ENCODE results near the gene ERC2. TPM values are rescaled to one million over a fixed set of nuclear protein-coding genes. Genes with fewer than 3 reads are reported as not detected.

The ERC2 gene
- total RNA-seq, 1 donor from 2014 or later, result 0.35 TPM

- no peak for TF ChIP-seq CTCF (IDR thresholded peaks at IDR 0.05)
- DNase-seq (ENCODE audit: extremely low spot score, unreplicated experiment), result no peak
- H3K36me3 Mint-ChIP-seq (ENCODE audit: unreplicated experiment), result no peaks in the 10 kb centered on the region
These were observed 278.1 kb downstream of the ERC2 start for GRCh38 chr3:56190130-56190529.

GRCh38 chr3:56189536-56189935 lies 278.7 kb downstream of the ERC2 start:
- no peak overlapping the region for H3K4me3 Mint-ChIP-seq (ENCODE audit: unreplicated experiment)

More at GRCh38 chr3:56190130-56190529, 278.1 kb downstream of the ERC2 start:
- Mint-ChIP-seq H3K27ac (ENCODE audit: unreplicated experiment) (no peak overlapping the region), H3K9me3 (ENCODE audit: unreplicated experiment) (no peaks in the 10 kb centered on the region), H3K4me3 (ENCODE audit: unreplicated experiment) (no peak overlapping the region), H3K4me1 (ENCODE audit: unreplicated experiment) (no peaks in the 10 kb centered on the region), H3K27me3 (ENCODE audit: unreplicated experiment) (peaks cover 5% of the 10 kb centered on the region)

GRCh38 chr3:56188201-56188600 lies 280.1 kb downstream of the ERC2 start:
- Mint-ChIP-seq H3K36me3 (ENCODE audit: unreplicated experiment) (no peaks in the 10 kb centered on the region), H3K9me3 (ENCODE audit: unreplicated experiment) (no peaks in the 10 kb centered on the region), H3K27ac (ENCODE audit: unreplicated experiment) (no peak overlapping the region), H3K27me3 (ENCODE audit: unreplicated experiment) (peaks cover 8% of the 10 kb centered on the region), H3K4me3 (ENCODE audit: unreplicated experiment) (no peak overlapping the region), H3K4me1 (ENCODE audit: unreplicated experiment) (no peaks in the 10 kb centered on the region)
- DNase-seq (ENCODE audit: extremely low spot score, unreplicated experiment), result no peak
- TF ChIP-seq CTCF (IDR thresholded peaks at IDR 0.05), result no peak

More at GRCh38 chr3:56189536-56189935, 278.7 kb downstream of the ERC2 start:
- no peak for TF ChIP-seq CTCF (IDR thresholded peaks at IDR 0.05)
- H3K4me1 Mint-ChIP-seq (ENCODE audit: unreplicated experiment), result no peaks in the 10 kb centered on the region
- no peak for DNase-seq (ENCODE audit: extremely low spot score, unreplicated experiment)
- peaks cover 5% of the 10 kb centered on the region for H3K27me3 Mint-ChIP-seq (ENCODE audit: unreplicated experiment)
- no peaks in the 10 kb centered on the region for H3K36me3 Mint-ChIP-seq (ENCODE audit: unreplicated experiment)
- H3K9me3 Mint-ChIP-seq (ENCODE audit: unreplicated experiment), result no peaks in the 10 kb centered on the region
- no peak overlapping the region for H3K27ac Mint-ChIP-seq (ENCODE audit: unreplicated experiment)

DNA sequence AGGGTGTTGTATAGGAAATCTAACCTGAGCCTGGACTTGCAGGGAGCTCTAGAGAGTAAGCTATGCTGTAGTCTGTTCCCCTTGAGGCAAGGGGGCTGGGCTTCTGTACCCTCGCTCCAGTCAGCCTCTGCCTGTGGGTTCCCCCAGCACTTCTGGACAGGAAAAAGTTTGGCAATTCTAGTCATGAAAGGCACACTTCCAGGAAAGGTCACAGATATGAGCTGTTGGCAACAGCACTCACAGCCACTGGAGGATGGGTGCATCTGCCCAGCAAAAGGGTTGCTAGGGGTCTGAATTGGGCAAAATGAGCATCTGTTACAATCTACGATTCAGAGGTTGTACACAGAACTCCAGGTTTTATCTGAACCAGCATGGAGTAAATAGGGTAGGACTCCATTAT lies 281.2 kb downstream of the ERC2 start:
- Mint-ChIP-seq H3K27me3 (ENCODE audit: unreplicated experiment) (peaks cover 8% of the 10 kb centered on the region), H3K27ac (ENCODE audit: unreplicated experiment) (no peak overlapping the region), H3K9me3 (ENCODE audit: unreplicated experiment) (no peaks in the 10 kb centered on the region), H3K4me1 (ENCODE audit: unreplicated experiment) (no peaks in the 10 kb centered on the region), H3K4me3 (ENCODE audit: unreplicated experiment) (no peak overlapping the region), H3K36me3 (ENCODE audit: unreplicated experiment) (no peaks in the 10 kb centered on the region)
- no peak for DNase-seq (ENCODE audit: extremely low spot score, unreplicated experiment)
- no peak for TF ChIP-seq CTCF (IDR thresholded peaks at IDR 0.05)

DNA sequence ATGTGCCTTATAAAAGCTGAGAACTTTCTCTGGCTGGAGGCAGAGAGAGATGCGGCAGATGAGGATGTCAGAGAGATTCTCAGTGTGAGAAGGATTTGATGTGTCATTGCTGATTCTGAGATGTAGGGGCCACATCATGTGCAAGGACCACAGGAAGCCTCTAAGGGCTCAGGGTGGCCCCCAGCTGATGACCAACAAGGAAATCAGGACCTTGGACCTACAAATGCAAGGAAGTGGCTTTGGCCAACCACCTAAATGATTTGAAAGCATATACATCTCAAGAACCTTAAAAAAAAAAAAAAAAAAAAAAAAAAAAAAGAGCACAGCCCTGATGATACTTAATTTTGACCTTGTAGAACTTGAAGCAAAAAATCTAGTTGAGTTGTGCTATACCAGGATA lies 282.4 kb downstream of the ERC2 start:
- H3K27me3 Mint-ChIP-seq (ENCODE audit: unreplicated experiment), result peaks cover 8% of the 10 kb centered on the region
- no peaks in the 10 kb centered on the region for H3K9me3 Mint-ChIP-seq (ENCODE audit: unreplicated experiment)
- H3K4me3 Mint-ChIP-seq (ENCODE audit: unreplicated experiment), result no peak overlapping the region
- H3K27ac Mint-ChIP-seq (ENCODE audit: unreplicated experiment), result no peak overlapping the region
- no peak for TF ChIP-seq CTCF (IDR thresholded peaks at IDR 0.05)
- no peaks in the 10 kb centered on the region for H3K4me1 Mint-ChIP-seq (ENCODE audit: unreplicated experiment)
- no peaks in the 10 kb centered on the region for H3K36me3 Mint-ChIP-seq (ENCODE audit: unreplicated experiment)
- no peak for DNase-seq (ENCODE audit: extremely low spot score, unreplicated experiment)
